ENCODE data around the gene ANO1.

Gene ANO1

GRCh38 chr11:70140711-70141485 lies 62.8 kb downstream of the ANO1 start:
- Histone ChIP-seq H3K4me1 (ENCODE audit: low read length) (no peaks in the 10 kb centered on the region), H3K79me2 (ENCODE audit: low read length) (no peaks in the 10 kb centered on the region), H3K9me3 (replicated peaks; ENCODE audit: insufficient read depth, low read length) (no peaks in the 10 kb centered on the region), H3K9me2 (replicated peaks; ENCODE audit: insufficient read depth, low read length) (no peaks in the 10 kb centered on the region), H3K9ac (ENCODE audit: low read length) (no peak overlapping the region), H3K4me3 (ENCODE audit: low read length) (no peak overlapping the region), H3K27me3 (replicated peaks; ENCODE audit: insufficient read depth, low read length) (peaks cover 95% of the 10 kb centered on the region), H3F3A (ENCODE audit: insufficient read depth, low read length) (no peaks in the 10 kb centered on the region), H2AFZ (ENCODE audit: low read length) (no peak overlapping the region), H3K27ac (ENCODE audit: low read length) (no peak overlapping the region), H3K4me2 (ENCODE audit: low read depth, low read length) (no peak overlapping the region), H4K20me1 (ENCODE audit: insufficient read depth, low read length) (no peaks in the 10 kb centered on the region), H3K36me3 (replicated peaks; ENCODE audit: insufficient read depth, low read length) (no peaks in the 10 kb centered on the region)
- DNase-seq: no peak
- TF ChIP-seq CTCF (IDR thresholded peaks at IDR 0.05; ENCODE audit: low read length) (no peak), EZH2phosphoT487 (IDR thresholded peaks at IDR 0.05; ENCODE audit: low read length) (no peak), EZH2 (optimal IDR thresholded peaks at IDR 0.05; ENCODE audit: low read depth, low read length) (peak; percentile 60)

- Histone ChIP-seq H4K20me1 (ENCODE audit: insufficient read depth, low read length) (no peaks in the 10 kb centered on the region), H3K9ac (ENCODE audit: low read length) (no peak overlapping the region), H3K4me3 (ENCODE audit: low read length) (no peak overlapping the region), H3F3A (ENCODE audit: insufficient read depth, low read length) (no peaks in the 10 kb centered on the region), H3K4me2 (ENCODE audit: low read depth, low read length) (no peak overlapping the region), H2AFZ (ENCODE audit: low read length) (no peak overlapping the region), H3K27ac (ENCODE audit: low read length) (no peak overlapping the region), H3K79me2 (ENCODE audit: low read length) (no peaks in the 10 kb centered on the region), H3K9me2 (replicated peaks; ENCODE audit: insufficient read depth, low read length) (no peaks in the 10 kb centered on the region), H3K36me3 (replicated peaks; ENCODE audit: insufficient read depth, low read length) (no peaks in the 10 kb centered on the region), H3K4me1 (ENCODE audit: low read length) (no peaks in the 10 kb centered on the region), H3K27me3 (replicated peaks; ENCODE audit: insufficient read depth, low read length) (peaks cover 95% of the 10 kb centered on the region), H3K9me3 (replicated peaks; ENCODE audit: insufficient read depth, low read length) (no peaks in the 10 kb centered on the region)
- no peak for TF ChIP-seq CTCF (IDR thresholded peaks at IDR 0.05; ENCODE audit: low read length)
- TF ChIP-seq EZH2 (optimal IDR thresholded peaks at IDR 0.05; ENCODE audit: low read depth, low read length): no peak
- TF ChIP-seq EZH2phosphoT487 (IDR thresholded peaks at IDR 0.05; ENCODE audit: low read length): no peak; the same call in 1 of the 2 replicates
- no peak for DNase-seq
These were observed 63.5 kb downstream of the ANO1 start for GRCh38 chr11:70141486-70142220.

- Histone ChIP-seq H3K27ac (ENCODE audit: low read length) (no peak overlapping the region), H3F3A (ENCODE audit: insufficient read depth, low read length) (no peaks in the 10 kb centered on the region), H2AFZ (ENCODE audit: low read length) (no peak overlapping the region), H3K9ac (ENCODE audit: low read length) (no peak overlapping the region), H3K4me3 (ENCODE audit: low read length) (no peak overlapping the region), H3K36me3 (replicated peaks; ENCODE audit: insufficient read depth, low read length) (no peaks in the 10 kb centered on the region), H3K27me3 (replicated peaks; ENCODE audit: insufficient read depth, low read length) (peaks cover 97% of the 10 kb centered on the region), H3K79me2 (ENCODE audit: low read length) (no peaks in the 10 kb centered on the region), H3K4me1 (ENCODE audit: low read length) (no peaks in the 10 kb centered on the region), H3K4me2 (ENCODE audit: low read depth, low read length) (no peak overlapping the region), H3K9me3 (replicated peaks; ENCODE audit: insufficient read depth, low read length) (no peaks in the 10 kb centered on the region), H4K20me1 (ENCODE audit: insufficient read depth, low read length) (no peaks in the 10 kb centered on the region), H3K9me2 (replicated peaks; ENCODE audit: insufficient read depth, low read length) (no peaks in the 10 kb centered on the region)
- no peak for TF ChIP-seq EZH2 (optimal IDR thresholded peaks at IDR 0.05; ENCODE audit: low read depth, low read length)
- no peak for TF ChIP-seq EZH2phosphoT487 (IDR thresholded peaks at IDR 0.05; ENCODE audit: low read length)
- no peak for TF ChIP-seq CTCF (IDR thresholded peaks at IDR 0.05; ENCODE audit: low read length)
- no peak for DNase-seq
These were observed 64.2 kb downstream of the ANO1 start for GRCh38 chr11:70142221-70142875.
